ENCODE measurements around the gene PAK1IP1. TPM values are rescaled to one million over a fixed set of nuclear protein-coding genes. Genes with fewer than 3 reads are reported as not detected.
"Not testable (repeated sequence)": the region's sequence is repeated elsewhere in the genome, so short reads cannot be mapped to it uniquely, and the experiment has no call there.

The PAK1IP1 gene
- total RNA-seq, 1 donor from 2014 or later: 12.3 TPM

GRCh38 chr6:10733151-10733715, 38.5 kb downstream of the PAK1IP1 start:
- intact Hi-C loops (cut with DNase I): no loop called here
- ATAC-seq: no peak
- DNase-seq (ENCODE audit: low spot score): no peak

- intact Hi-C loops (cut with DNase I): no loop called here
- ATAC-seq (no peak), DNase-seq (ENCODE audit: low spot score) (no peak)
These were observed 39.1 kb downstream of the PAK1IP1 start for GRCh38 chr6:10733863-10734262.

DNA sequence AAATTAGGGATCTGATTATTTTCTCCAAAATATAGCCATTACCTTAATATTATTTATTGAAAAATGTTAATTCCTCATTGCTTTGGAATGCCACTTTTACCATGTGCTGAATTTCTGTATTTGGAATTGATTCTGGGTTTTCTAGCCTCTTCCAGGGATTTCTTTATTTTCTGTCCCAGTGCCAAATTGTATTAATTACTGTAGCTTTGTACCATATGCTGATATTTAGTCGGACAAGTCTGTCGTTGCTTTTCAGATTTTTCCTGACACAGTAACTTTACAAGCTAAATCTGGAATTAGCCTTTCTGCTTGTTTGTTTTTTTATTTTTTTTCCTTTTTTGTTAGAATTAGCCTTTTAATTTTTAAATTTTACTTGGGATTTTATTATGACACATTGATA, 42.0 kb downstream of the PAK1IP1 start:
- DNase-seq (ENCODE audit: low spot score): no peak
- intact Hi-C loops (cut with DNase I): no loop called here
- ATAC-seq: no peak

GRCh38 chr6:10740061-10740460, 45.3 kb downstream of the PAK1IP1 start:
- intact Hi-C loops (cut with DNase I): loop anchor here (10.0 kb wide), 1 partner anchor 45 kb away; the partner anchor contains the start of genes C6orf52 and PAK1IP1
- DNase-seq (ENCODE audit: low spot score) (no peak), ATAC-seq (no peak)

GRCh38 chr6:10741643-10742042, 46.9 kb downstream of the PAK1IP1 start:
- intact Hi-C loops (cut with DNase I): loop anchor here (10.0 kb wide), 1 partner anchor 47 kb away; the partner anchor contains the start of genes C6orf52 and PAK1IP1
- DNase-seq (ENCODE audit: low spot score); ATAC-seq: not testable (repeated sequence)

- intact Hi-C loops (cut with DNase I): loop anchor here (10.0 kb wide), 1 partner anchor 47 kb away; the partner anchor contains the start of genes C6orf52 and PAK1IP1
- DNase-seq (ENCODE audit: low spot score): no peak
- ATAC-seq: no peak
These were observed 47.5 kb downstream of the PAK1IP1 start for GRCh38 chr6:10742251-10742650.

DNA sequence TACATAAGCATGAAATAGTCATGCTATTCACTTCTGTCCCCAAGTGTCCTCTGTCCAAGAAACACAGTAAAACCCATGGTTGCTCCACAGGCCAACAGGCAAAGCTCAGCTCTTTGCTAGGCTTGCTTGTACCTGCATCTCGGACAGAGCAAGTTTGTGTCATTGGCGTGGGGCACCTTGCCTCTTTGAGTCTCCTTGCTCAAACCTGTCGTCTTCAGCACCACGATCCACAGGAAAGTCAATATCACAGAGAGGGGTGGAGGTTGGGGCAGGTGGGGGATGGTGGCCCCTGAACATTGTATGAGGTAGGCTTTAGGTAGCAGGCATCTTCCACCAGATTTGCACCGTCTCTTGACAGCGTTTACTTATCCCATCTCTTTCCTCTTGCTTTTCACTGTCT, 48.7 kb downstream of the PAK1IP1 start:
- ATAC-seq (no peak), DNase-seq (ENCODE audit: low spot score) (no peak)
- intact Hi-C loops (cut with DNase I): loop anchor here (10.0 kb wide), 1 partner anchor 49 kb away; the partner anchor contains the start of genes C6orf52 and PAK1IP1

- intact Hi-C loops (cut with DNase I): loop anchor here (10.0 kb wide), 1 partner anchor 50 kb away; the partner anchor contains the start of genes C6orf52 and PAK1IP1
- DNase-seq (ENCODE audit: low spot score) (no peak), ATAC-seq (no peak)
These were observed 50.3 kb downstream of the PAK1IP1 start for GRCh38 chr6:10745116-10745515.

GRCh38 chr6:10746915-10747250, 52.1 kb downstream of the PAK1IP1 start:
- ATAC-seq (no peak), DNase-seq (ENCODE audit: low spot score) (no peak)
- intact Hi-C loops (cut with DNase I): loop anchor here (10.0 kb wide), 1 partner anchor 52 kb away; the partner anchor contains the start of genes C6orf52 and PAK1IP1

DNA sequence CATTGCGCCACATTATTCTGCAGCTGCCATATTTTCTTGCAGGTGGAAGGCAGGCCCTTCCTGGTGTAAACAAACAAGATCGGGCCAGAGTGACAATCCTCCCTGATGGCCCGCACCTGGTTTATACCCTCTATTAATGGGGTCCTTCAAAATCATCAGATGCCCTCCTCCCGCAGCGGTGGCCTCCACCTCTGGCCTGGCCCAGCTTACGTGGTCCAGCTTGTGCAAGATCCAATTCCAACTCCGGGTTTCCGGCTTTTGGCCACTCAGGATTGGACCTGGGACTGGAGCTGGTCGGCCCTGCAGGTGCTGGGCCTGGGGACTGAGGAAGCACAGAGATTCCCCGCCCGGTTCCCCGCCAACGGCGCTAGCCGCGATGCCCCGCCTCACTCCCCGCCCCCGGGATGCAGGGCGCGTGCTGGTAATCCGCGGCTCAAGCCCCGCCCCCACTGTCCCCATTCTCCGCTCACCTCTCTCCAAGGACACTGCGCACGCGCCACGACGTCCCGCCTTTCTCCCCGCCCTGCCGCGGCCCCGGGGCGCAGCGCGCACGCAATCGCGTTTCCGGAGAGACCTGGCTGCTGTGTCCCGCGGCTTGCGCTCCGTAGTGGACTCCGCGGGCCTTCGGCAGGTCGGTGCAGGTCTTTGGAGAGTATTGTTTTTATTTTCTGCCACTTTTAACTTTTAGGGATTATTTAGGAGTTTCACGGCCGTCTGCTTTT, 52.6 kb downstream of the PAK1IP1 start, which contains the start of gene TMEM14B:
TSS of gene TMEM14B (plus strand) at position 555 of the 722 bp plus-strand sequence. CDS start 1,441 bp downstream, outside the sequence.
- ATAC-seq (peak; percentile 100), DNase-seq (ENCODE audit: low spot score) (peak; percentile 100)
- intact Hi-C loops (cut with DNase I): loop anchor here (10.0 kb wide), 1 partner anchor 53 kb away; the partner anchor contains the start of genes C6orf52 and PAK1IP1

- ATAC-seq (no peak), DNase-seq (ENCODE audit: low spot score) (no peak)
- intact Hi-C loops (cut with DNase I): loop anchor here (10.0 kb wide), 1 partner anchor 55 kb away; the partner anchor contains the start of genes C6orf52 and PAK1IP1
These were observed 55.0 kb downstream of the PAK1IP1 start for GRCh38 chr6:10749734-10750133.

DNA sequence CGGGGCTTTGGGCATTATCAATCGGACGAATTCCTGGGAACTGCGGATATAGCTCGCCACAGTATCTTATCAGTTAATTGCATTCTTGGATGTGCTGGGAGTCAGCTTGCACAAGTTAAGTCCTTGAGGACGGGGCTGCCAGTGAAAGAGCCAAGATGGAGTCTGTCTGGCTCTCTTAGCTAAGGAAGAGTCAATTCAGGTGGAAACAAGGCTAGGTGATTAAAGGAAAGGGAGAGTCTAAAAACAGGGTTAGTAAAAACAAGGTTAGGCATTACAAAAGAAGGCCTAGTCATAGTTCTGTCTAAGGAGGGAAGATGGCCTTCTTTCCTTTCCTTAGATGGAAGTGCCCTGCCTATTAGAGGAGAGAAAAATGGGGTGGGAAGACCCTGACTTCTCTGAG, 55.8 kb downstream of the PAK1IP1 start:
- ATAC-seq; DNase-seq (ENCODE audit: low spot score); intact Hi-C loops (cut with DNase I): not testable (repeated sequence)

- DNase-seq (ENCODE audit: low spot score); ATAC-seq; intact Hi-C loops (cut with DNase I): not testable (repeated sequence)
These were observed 57.0 kb downstream of the PAK1IP1 start for GRCh38 chr6:10751757-10752156.

- ATAC-seq (no peak), DNase-seq (ENCODE audit: low spot score) (no peak)
- intact Hi-C loops (cut with DNase I): no loop called here
These were observed 61.3 kb downstream of the PAK1IP1 start for GRCh38 chr6:10756085-10756484.

Other genes with a start within 250 kb of the PAK1IP1 start
- 2.6 TPM for gene GCNT2, start 173.6 kb upstream of the PAK1IP1 start, total RNA-seq
- gene C6orf52, start 356 bp upstream of the PAK1IP1 start, total RNA-seq: 1.1 TPM
- gene TMEM14C, start 28.1 kb downstream of the PAK1IP1 start, total RNA-seq: 79.5 TPM
- gene TMEM14B, start 52.8 kb downstream of the PAK1IP1 start, total RNA-seq: 58.9 TPM
- gene MAK, start 143.6 kb downstream of the PAK1IP1 start, total RNA-seq: 0.40 TPM
- gene GCM2, start 187.1 kb downstream of the PAK1IP1 start, total RNA-seq: not detected
- 1.3 TPM for gene SYCP2L, start 192.1 kb downstream of the PAK1IP1 start, total RNA-seq